GM12878 (cell line): Measurements from ENCODE around the gene TEKT2. TPM values are rescaled to one million over a fixed set of nuclear protein-coding genes. Genes with fewer than 3 reads are reported as not detected.

Experiments
- BHLHE40 ChIP-seq, 2 experiments: fragments of 450-650 bp in 1 of 2; IDR thresholded peaks; 2 replicates each; pipeline ENCODE4 v1.6.1; 2011 to 2017; ENCODE audit warnings: low read depth in 2 of 2, borderline replicate concordance in 1 of 2, improper control_type of control experiment in 1 of 2, low read length in 1 of 2, mild to moderate bottlenecking in 1 of 2
- EED ChIP-seq: sonication (generic); IDR thresholded peaks from 2 replicates; pipeline ENCODE4 v1.6.1; 2016; ENCODE audit warnings: antibody characterized with exemption, low read depth
- GABPA ChIP-seq: IDR thresholded peaks from 2 replicates; pipeline ENCODE4 v1.6.1; 2014; ENCODE audit warnings: antibody characterized with exemption, low read depth, mild to moderate bottlenecking, inconsistent platforms
- NBN ChIP-seq: fragments of 450-650 bp; IDR thresholded peaks from 2 replicates; pipeline ENCODE4 v1.6.1; 2016
- PML ChIP-seq: IDR thresholded peaks from 2 replicates; pipeline ENCODE4 v1.6.1; 2012; ENCODE audit warnings: low read length, inconsistent platforms
- POLR2AphosphoS5 ChIP-seq: IDR thresholded peaks from 2 replicates; pipeline ENCODE4 v1.6.1; 2011; ENCODE audit warnings: mild to moderate bottlenecking, low read length, inconsistent platforms
- SREBF1 ChIP-seq: IDR thresholded peaks from 2 replicates; pipeline ENCODE4 v1.6.1; 2012; ENCODE audit warnings: mild to moderate bottlenecking, low read length
- STAT1 ChIP-seq: fragments of 450-650 bp; conservative IDR thresholded peaks from 2 replicates; pipeline ENCODE4 v1.6.1; 2014; ENCODE audit warnings: antibody characterized with exemption, mild to moderate bottlenecking
- STAT3 ChIP-seq: IDR thresholded peaks from 2 replicates; pipeline ENCODE4 v1.6.1; 2011; ENCODE audit warnings: low read depth, low read length, improper control_type of control experiment
- TCF12 ChIP-seq: IDR thresholded peaks from 2 replicates; pipeline ENCODE4 v1.6.1; 2011; ENCODE audit warnings: low read depth, mild to moderate bottlenecking, low read length
- ZNF207 ChIP-seq: fragments of 450-650 bp; IDR thresholded peaks from 2 replicates; pipeline ENCODE4 v1.6.1; 2014; ENCODE audit warnings: antibody characterized with exemption, mild to moderate bottlenecking, borderline replicate concordance
- polyA plus RNA-seq, 11 experiments: library from polyadenylated mRNA; depleted of rRNA in 4 of 11; unstranded in 6 of 11; stranded (reverse) in 5 of 11; fragments of >200 nt; fragmentation: Nextera tagmentation in 4 of 11; fragmentation: Illumina TruSeq in 1 of 11; extraction: Ambion mirVana in 4 of 11; extraction: Trizol in 1 of 11; gene quantifications; 1 replicate in 1 of 11; 2 replicates in 10 of 11; pipeline versions ENCODE4 v1.2.1 to v1.2.3, GENCODE V29; 2011 to 2016; ENCODE audit warnings: inconsistent platforms in 2 of 11, missing spikeins in 2 of 11, low read depth in 1 of 11
- total RNA-seq, 4 experiments: library from RNA; depleted of rRNA in 3 of 4; stranded (reverse); fragments of >200 nt in 3 of 4; fragmentation: Illumina TruSeq in 1 of 4; extraction: Trizol in 1 of 4; gene quantifications; 2 replicates each; pipeline versions ENCODE4 v1.2.1 to v1.2.3, GENCODE V29; 2013 to 2021
- TF ChIP-seq, protein P1 (sequence below): fragments of 450-650 bp; IDR thresholded peaks from 2 replicates; pipeline ENCODE4 v1.6.1; 2017; ENCODE audit warnings: borderline replicate concordance
- TF ChIP-seq, protein P2 (sequence below), 3 experiments: IDR thresholded peaks in 2 of 3; conservative IDR thresholded peaks in 1 of 3; 2 replicates each; pipeline ENCODE4 v1.5.1; 2011; ENCODE audit warnings: low read depth in 3 of 3, low read length in 3 of 3, mild to moderate bottlenecking in 3 of 3, control low read depth in 2 of 3, moderate library complexity in 2 of 3, inconsistent platforms in 1 of 3, mixed read lengths in 1 of 3; ENCODE audit not compliant: control insufficient read depth in 2 of 3, insufficient read depth in 1 of 3; ENCODE audit errors: extremely low read depth in 1 of 3
- TF ChIP-seq, protein P3 (sequence below): fragments of 150-350 bp; IDR thresholded peaks from 2 replicates; pipeline ENCODE4 v1.6.1; 2016; ENCODE audit warnings: low read depth, low read length
- TF ChIP-seq, protein P4 (sequence below): fragments of 450-650 bp; IDR thresholded peaks from 2 replicates; pipeline ENCODE4 v1.6.1; 2017; ENCODE audit warnings: mild to moderate bottlenecking, moderate library complexity
- TF ChIP-seq, protein P5 (sequence below): fragments of 450-650 bp; IDR thresholded peaks from 2 replicates; pipeline ENCODE4 v1.6.1; 2018; ENCODE audit warnings: mild to moderate bottlenecking, low read depth, moderate library complexity; ENCODE audit not compliant: partially characterized antibody

TEKT2 gene
- total and polyA plus RNA-seq, 10 of the 15 experiments (the other 5 are each of a cell fraction or from before 2014, with no cell fraction given) = 0.07 to 0.13 TPM; not detected in 8

DNA sequence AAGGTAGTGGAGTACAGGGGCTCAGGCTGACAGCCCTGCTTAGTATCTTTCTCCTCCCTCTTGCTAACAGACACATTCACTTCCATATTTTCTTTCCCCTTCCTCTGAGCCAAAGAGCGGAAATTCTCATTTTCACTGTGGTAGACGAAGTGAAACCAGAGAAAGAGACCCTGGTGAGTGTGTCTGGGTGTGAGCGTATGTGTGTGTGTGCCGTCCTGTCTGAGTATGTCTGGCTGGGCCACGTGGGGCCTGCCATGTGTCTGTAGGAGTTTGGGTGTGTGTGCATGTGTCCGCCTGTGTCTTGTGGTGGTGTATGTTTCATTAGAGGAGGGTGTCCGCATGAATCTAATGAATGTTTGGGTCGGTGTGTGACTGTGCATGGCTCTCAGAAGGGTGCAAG lies 39.5 kb downstream of the TEKT2 start (continued):
- TF ChIP-seq ZNF207 (no peak), GABPA (no peak), STAT3 (no peak), NBN (peak; percentile 81), TCF12 (no peak), POLR2AphosphoS5 (no peak), STAT1 (no peak), EED (peak; percentile 70), PML (no peak), BHLHE40 (IDR thresholded peaks at IDR 0.05; ENCODE audit: borderline replicate concordance in 1 of 2, low read depth in 2 of 2, low read length in 1 of 2) (no peak; a peak in 1 of 4 replicates), SREBF1 (no peak)
- TF ChIP-seq, protein P1, sequence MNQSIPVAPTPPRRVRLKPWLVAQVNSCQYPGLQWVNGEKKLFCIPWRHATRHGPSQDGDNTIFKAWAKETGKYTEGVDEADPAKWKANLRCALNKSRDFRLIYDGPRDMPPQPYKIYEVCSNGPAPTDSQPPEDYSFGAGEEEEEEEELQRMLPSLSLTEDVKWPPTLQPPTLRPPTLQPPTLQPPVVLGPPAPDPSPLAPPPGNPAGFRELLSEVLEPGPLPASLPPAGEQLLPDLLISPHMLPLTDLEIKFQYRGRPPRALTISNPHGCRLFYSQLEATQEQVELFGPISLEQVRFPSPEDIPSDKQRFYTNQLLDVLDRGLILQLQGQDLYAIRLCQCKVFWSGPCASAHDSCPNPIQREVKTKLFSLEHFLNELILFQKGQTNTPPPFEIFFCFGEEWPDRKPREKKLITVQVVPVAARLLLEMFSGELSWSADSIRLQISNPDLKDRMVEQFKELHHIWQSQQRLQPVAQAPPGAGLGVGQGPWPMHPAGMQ = no peak
- TF ChIP-seq, protein P2, sequence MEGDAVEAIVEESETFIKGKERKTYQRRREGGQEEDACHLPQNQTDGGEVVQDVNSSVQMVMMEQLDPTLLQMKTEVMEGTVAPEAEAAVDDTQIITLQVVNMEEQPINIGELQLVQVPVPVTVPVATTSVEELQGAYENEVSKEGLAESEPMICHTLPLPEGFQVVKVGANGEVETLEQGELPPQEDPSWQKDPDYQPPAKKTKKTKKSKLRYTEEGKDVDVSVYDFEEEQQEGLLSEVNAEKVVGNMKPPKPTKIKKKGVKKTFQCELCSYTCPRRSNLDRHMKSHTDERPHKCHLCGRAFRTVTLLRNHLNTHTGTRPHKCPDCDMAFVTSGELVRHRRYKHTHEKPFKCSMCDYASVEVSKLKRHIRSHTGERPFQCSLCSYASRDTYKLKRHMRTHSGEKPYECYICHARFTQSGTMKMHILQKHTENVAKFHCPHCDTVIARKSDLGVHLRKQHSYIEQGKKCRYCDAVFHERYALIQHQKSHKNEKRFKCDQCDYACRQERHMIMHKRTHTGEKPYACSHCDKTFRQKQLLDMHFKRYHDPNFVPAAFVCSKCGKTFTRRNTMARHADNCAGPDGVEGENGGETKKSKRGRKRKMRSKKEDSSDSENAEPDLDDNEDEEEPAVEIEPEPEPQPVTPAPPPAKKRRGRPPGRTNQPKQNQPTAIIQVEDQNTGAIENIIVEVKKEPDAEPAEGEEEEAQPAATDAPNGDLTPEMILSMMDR (IDR thresholded peaks at IDR 0.05 in 2 of 3, conservative IDR thresholded peaks at IDR 0.05 in 1 of 3; ENCODE audit: control insufficient read depth in 2 of 3, extremely low read depth in 1 of 3, insufficient read depth in 1 of 3, low read depth in 3 of 3, low read length in 3 of 3) = no peak
- TF ChIP-seq, protein P3, sequence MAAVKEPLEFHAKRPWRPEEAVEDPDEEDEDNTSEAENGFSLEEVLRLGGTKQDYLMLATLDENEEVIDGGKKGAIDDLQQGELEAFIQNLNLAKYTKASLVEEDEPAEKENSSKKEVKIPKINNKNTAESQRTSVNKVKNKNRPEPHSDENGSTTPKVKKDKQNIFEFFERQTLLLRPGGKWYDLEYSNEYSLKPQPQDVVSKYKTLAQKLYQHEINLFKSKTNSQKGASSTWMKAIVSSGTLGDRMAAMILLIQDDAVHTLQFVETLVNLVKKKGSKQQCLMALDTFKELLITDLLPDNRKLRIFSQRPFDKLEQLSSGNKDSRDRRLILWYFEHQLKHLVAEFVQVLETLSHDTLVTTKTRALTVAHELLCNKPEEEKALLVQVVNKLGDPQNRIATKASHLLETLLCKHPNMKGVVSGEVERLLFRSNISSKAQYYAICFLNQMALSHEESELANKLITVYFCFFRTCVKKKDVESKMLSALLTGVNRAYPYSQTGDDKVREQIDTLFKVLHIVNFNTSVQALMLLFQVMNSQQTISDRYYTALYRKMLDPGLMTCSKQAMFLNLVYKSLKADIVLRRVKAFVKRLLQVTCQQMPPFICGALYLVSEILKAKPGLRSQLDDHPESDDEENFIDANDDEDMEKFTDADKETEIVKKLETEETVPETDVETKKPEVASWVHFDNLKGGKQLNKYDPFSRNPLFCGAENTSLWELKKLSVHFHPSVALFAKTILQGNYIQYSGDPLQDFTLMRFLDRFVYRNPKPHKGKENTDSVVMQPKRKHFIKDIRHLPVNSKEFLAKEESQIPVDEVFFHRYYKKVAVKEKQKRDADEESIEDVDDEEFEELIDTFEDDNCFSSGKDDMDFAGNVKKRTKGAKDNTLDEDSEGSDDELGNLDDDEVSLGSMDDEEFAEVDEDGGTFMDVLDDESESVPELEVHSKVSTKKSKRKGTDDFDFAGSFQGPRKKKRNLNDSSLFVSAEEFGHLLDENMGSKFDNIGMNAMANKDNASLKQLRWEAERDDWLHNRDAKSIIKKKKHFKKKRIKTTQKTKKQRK = no peak
- TF ChIP-seq, protein P4, sequence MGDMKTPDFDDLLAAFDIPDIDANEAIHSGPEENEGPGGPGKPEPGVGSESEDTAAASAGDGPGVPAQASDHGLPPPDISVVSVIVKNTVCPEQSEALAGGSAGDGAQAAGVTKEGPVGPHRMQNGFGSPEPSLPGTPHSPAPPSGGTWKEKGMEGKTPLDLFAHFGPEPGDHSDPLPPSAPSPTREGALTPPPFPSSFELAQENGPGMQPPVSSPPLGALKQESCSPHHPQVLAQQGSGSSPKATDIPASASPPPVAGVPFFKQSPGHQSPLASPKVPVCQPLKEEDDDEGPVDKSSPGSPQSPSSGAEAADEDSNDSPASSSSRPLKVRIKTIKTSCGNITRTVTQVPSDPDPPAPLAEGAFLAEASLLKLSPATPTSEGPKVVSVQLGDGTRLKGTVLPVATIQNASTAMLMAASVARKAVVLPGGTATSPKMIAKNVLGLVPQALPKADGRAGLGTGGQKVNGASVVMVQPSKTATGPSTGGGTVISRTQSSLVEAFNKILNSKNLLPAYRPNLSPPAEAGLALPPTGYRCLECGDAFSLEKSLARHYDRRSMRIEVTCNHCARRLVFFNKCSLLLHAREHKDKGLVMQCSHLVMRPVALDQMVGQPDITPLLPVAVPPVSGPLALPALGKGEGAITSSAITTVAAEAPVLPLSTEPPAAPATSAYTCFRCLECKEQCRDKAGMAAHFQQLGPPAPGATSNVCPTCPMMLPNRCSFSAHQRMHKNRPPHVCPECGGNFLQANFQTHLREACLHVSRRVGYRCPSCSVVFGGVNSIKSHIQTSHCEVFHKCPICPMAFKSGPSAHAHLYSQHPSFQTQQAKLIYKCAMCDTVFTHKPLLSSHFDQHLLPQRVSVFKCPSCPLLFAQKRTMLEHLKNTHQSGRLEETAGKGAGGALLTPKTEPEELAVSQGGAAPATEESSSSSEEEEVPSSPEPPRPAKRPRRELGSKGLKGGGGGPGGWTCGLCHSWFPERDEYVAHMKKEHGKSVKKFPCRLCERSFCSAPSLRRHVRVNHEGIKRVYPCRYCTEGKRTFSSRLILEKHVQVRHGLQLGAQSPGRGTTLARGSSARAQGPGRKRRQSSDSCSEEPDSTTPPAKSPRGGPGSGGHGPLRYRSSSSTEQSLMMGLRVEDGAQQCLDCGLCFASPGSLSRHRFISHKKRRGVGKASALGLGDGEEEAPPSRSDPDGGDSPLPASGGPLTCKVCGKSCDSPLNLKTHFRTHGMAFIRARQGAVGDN = no peak
- TF ChIP-seq, protein P5, sequence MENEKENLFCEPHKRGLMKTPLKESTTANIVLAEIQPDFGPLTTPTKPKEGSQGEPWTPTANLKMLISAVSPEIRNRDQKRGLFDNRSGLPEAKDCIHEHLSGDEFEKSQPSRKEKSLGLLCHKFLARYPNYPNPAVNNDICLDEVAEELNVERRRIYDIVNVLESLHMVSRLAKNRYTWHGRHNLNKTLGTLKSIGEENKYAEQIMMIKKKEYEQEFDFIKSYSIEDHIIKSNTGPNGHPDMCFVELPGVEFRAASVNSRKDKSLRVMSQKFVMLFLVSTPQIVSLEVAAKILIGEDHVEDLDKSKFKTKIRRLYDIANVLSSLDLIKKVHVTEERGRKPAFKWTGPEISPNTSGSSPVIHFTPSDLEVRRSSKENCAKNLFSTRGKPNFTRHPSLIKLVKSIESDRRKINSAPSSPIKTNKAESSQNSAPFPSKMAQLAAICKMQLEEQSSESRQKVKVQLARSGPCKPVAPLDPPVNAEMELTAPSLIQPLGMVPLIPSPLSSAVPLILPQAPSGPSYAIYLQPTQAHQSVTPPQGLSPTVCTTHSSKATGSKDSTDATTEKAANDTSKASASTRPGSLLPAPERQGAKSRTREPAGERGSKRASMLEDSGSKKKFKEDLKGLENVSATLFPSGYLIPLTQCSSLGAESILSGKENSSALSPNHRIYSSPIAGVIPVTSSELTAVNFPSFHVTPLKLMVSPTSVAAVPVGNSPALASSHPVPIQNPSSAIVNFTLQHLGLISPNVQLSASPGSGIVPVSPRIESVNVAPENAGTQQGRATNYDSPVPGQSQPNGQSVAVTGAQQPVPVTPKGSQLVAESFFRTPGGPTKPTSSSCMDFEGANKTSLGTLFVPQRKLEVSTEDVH = no peak
